HS-27A (cell line): ENCODE measurements around the gene CCM2.
"Not testable (repeated sequence)": the region's sequence is repeated elsewhere in the genome, so short reads cannot be mapped to it uniquely, and the experiment has no call there.

ENCODE experiments used
- DNase-seq: peaks from one replicate; pipeline ENCODE4 v3.0.0-alpha.2; 2012; ENCODE audit warnings: low read depth, missing footprints

CCM2 gene

GRCh38 chr7:45034710-45035109, 34.7 kb downstream of the CCM2 start:
- not testable (repeated sequence) for DNase-seq

- no peak for DNase-seq
Measured at GRCh38 chr7:45035371-45035770, 35.4 kb downstream of the CCM2 start.

GRCh38 chr7:45035893-45036292, 35.9 kb downstream of the CCM2 start:
- DNase-seq: no peak

- DNase-seq: no peak
Measured at GRCh38 chr7:45036317-45036716, 36.3 kb downstream of the CCM2 start.

GRCh38 chr7:45036796-45037195, 36.8 kb downstream of the CCM2 start:
- no peak for DNase-seq

- DNase-seq: no peak
Measured at GRCh38 chr7:45037876-45038275, 37.9 kb downstream of the CCM2 start.

GRCh38 chr7:45039106-45039505, 39.1 kb downstream of the CCM2 start:
- DNase-seq: no peak

GRCh38 chr7:45044338-45044737, 44.3 kb downstream of the CCM2 start:
- DNase-seq: no peak

- no peak for DNase-seq
Measured at GRCh38 chr7:45048748-45049147, 48.7 kb downstream of the CCM2 start.

GRCh38 chr7:45050198-45050597, 50.2 kb downstream of the CCM2 start:
- DNase-seq: no peak

- no peak for DNase-seq
Measured at GRCh38 chr7:45052011-45052410, 52.0 kb downstream of the CCM2 start.

- no peak for DNase-seq
Measured at GRCh38 chr7:45053401-45053800, 53.4 kb downstream of the CCM2 start.

- DNase-seq: no peak
Measured at GRCh38 chr7:45053941-45054340, 53.9 kb downstream of the CCM2 start.

GRCh38 chr7:45054442-45054841, 54.4 kb downstream of the CCM2 start:
- no peak for DNase-seq

- DNase-seq: no peak
Measured at GRCh38 chr7:45055016-45055415, 55.0 kb downstream of the CCM2 start.

- no peak for DNase-seq
Measured at GRCh38 chr7:45055594-45056219, 55.7 kb downstream of the CCM2 start.

- no peak for DNase-seq
Measured at GRCh38 chr7:45057878-45058277, 57.9 kb downstream of the CCM2 start.

GRCh38 chr7:45060295-45060694, 60.3 kb downstream of the CCM2 start:
- no peak for DNase-seq

- DNase-seq: no peak
Measured at GRCh38 chr7:45061352-45061751, 61.4 kb downstream of the CCM2 start.

GRCh38 chr7:45061806-45062425, 61.9 kb downstream of the CCM2 start:
- no peak for DNase-seq

GRCh38 chr7:45064047-45064725, 64.2 kb downstream of the CCM2 start:
- no peak for DNase-seq

- DNase-seq: no peak
Measured at GRCh38 chr7:45065031-45065995, 65.3 kb downstream of the CCM2 start.
